ENCODE results near the gene PEX14. TPM values are rescaled to one million over a fixed set of nuclear protein-coding genes. Genes with fewer than 3 reads are reported as not detected.

The PEX14 gene
- total RNA-seq, 4 donors from 2014 or later, result 8.1 to 17.8 (median 15.8) TPM

DNA sequence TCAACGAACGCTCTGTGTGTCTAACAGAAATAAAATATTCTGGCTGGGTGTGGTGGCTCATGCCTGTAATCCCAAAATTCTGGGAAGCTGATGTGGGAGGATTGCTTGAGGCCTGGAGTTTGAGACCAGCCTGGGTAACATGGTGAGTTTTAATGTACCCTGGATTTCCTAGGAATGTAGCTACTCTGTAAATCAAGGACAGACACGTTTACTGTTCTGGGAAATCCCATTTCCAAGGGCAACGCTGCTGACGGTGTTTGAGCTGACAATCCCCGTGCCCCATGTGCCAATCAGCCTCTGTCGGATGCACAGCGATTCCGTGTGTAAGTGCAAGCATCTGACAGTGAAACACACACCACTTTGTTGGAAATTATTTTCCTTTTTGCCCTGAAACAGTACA lies 16.9 kb upstream of the PEX14 start:
- Histone ChIP-seq H3K27me3 (no peaks in the 10 kb centered on the region), H3K27ac (no peak overlapping the region), H3K9me3 (no peaks in the 10 kb centered on the region), H3K36me3 (peaks cover 0 to 24% of the 10 kb centered on the region in 2 donors), H3K4me1 (no peaks in the 10 kb centered on the region), H3K4me3 (no peak overlapping the region)
- TF ChIP-seq, protein P1, sequence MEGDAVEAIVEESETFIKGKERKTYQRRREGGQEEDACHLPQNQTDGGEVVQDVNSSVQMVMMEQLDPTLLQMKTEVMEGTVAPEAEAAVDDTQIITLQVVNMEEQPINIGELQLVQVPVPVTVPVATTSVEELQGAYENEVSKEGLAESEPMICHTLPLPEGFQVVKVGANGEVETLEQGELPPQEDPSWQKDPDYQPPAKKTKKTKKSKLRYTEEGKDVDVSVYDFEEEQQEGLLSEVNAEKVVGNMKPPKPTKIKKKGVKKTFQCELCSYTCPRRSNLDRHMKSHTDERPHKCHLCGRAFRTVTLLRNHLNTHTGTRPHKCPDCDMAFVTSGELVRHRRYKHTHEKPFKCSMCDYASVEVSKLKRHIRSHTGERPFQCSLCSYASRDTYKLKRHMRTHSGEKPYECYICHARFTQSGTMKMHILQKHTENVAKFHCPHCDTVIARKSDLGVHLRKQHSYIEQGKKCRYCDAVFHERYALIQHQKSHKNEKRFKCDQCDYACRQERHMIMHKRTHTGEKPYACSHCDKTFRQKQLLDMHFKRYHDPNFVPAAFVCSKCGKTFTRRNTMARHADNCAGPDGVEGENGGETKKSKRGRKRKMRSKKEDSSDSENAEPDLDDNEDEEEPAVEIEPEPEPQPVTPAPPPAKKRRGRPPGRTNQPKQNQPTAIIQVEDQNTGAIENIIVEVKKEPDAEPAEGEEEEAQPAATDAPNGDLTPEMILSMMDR (IDR thresholded peaks at IDR 0.05 in 4 of 5, conservative IDR thresholded peaks at IDR 0.05 in 1 of 5), result no peak
- TF ChIP-seq POLR2A (IDR thresholded peaks at IDR 0.05), result no peak
- in situ Hi-C loops (cut with MboI; ENCODE audit: low sequenced_read_pairs in 4 of 4), result no loop called here
- no peak for DNase-seq
- ATAC-seq, result no peak
- intact Hi-C loops (cut with DNase I; ENCODE audit: low total_unique reads), result no loop called here

DNA sequence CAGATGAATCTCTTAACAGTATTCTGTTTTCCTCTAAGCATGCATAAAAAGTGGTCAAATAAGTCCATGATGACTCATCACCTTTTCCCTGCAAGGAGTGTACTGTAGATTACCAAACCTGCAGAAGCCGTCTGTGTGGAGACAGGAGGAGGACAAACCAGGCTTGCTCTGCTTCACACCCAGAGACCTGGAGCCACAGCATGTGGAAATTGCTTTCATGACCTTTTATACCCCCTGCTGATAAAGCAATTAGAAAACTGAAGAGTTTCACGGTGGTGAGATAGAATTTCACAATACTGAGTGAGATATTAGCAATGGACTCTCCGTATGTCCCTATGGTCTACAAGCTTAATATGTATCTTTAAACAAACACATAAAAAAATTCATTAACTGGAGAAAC lies 15.6 kb upstream of the PEX14 start:
- no peak overlapping the region for H3K27ac ChIP-seq
- H3K27me3 ChIP-seq, result no peaks in the 10 kb centered on the region
- no peak for TF ChIP-seq POLR2A (IDR thresholded peaks at IDR 0.05)
- TF ChIP-seq, protein P1 (IDR thresholded peaks at IDR 0.05 in 4 of 5, conservative IDR thresholded peaks at IDR 0.05 in 1 of 5), result no peak
- DNase-seq, result no peak
- intact Hi-C loops (cut with DNase I; ENCODE audit: low total_unique reads) (no loop called here), in situ Hi-C loops (cut with MboI; ENCODE audit: low sequenced_read_pairs in 4 of 4) (no loop called here)
- H3K4me1 ChIP-seq, result no peaks in the 10 kb centered on the region
- H3K36me3 ChIP-seq, result peaks cover 0 to 36% of the 10 kb centered on the region in 2 donors
- H3K9me3 ChIP-seq, result no peaks in the 10 kb centered on the region
- H3K4me3 ChIP-seq, result no peak overlapping the region
- no peak for ATAC-seq

- Histone ChIP-seq H3K4me3 (no peak overlapping the region), H3K36me3 (peaks cover 0 to 70% of the 10 kb centered on the region in 2 donors), H3K4me1 (peaks cover 7 to 8% of the 10 kb centered on the region in 2 donors), H3K27me3 (no peaks in the 10 kb centered on the region), H3K9me3 (no peaks in the 10 kb centered on the region), H3K27ac (no peak overlapping the region)
- intact Hi-C loops (cut with DNase I; ENCODE audit: low total_unique reads), result no loop called here
- DNase-seq (no peak), ATAC-seq (no peak)
- in situ Hi-C loops (cut with MboI; ENCODE audit: low sequenced_read_pairs in 4 of 4), result no loop called here
- TF ChIP-seq POLR2A (IDR thresholded peaks at IDR 0.05), result no peak
- TF ChIP-seq, protein P1 (IDR thresholded peaks at IDR 0.05 in 4 of 5, conservative IDR thresholded peaks at IDR 0.05 in 1 of 5), result no peak
Measured at GRCh38 chr1:10467078-10467477, 7.7 kb upstream of the PEX14 start.

DNA sequence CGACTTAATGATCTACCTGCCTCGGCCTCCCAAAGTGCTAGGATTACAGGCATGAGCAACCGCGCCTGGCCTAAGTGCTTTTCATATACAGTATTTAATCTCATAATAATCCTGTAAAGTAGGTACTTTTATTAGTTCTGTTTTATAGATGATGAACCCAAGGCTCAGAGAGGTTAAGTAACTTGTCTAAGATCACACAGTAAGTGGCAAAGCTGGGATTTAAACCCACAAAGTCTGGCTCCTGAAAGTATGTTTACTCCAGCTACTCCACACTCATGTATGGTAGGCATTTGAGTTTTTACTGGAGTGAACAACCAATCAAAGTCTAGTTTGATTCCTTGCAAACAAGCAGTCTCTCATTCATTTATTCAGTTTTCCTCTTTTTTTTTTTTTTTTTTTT lies 4.7 kb upstream of the PEX14 start:
- Histone ChIP-seq H3K27ac (no peak overlapping the region), H3K9me3 (no peaks in the 10 kb centered on the region), H3K4me3 (no peak overlapping the region), H3K4me1 (peaks cover 16% of the 10 kb centered on the region in 2 donors), H3K36me3 (peaks cover 0 to 41% of the 10 kb centered on the region in 2 donors), H3K27me3 (no peaks in the 10 kb centered on the region)
- DNase-seq (no peak), ATAC-seq (no peak)
- intact Hi-C loops (cut with DNase I; ENCODE audit: low total_unique reads) (no loop called here), in situ Hi-C loops (cut with MboI; ENCODE audit: low sequenced_read_pairs in 4 of 4) (no loop called here)
- TF ChIP-seq, protein P1 (IDR thresholded peaks at IDR 0.05 in 4 of 5, conservative IDR thresholded peaks at IDR 0.05 in 1 of 5), result no peak
- no peak for TF ChIP-seq POLR2A (IDR thresholded peaks at IDR 0.05)
